DOHH2 (cell line): ENCODE results near the gene SLBP.

ENCODE experiments used
- H3F3A ChIP-seq: fragments of 200-600 bp; sonication (generic), shearing (Covaris generic); 2 replicates; pipeline ENCODE4 v1.6.0; 2016; ENCODE audit warnings: antibody characterized with exemption, mild to moderate bottlenecking; ENCODE audit not compliant: control insufficient read depth, insufficient read depth
- H3K27ac ChIP-seq: fragments of 200-600 bp; sonication (generic); 2 replicates; pipeline ENCODE4 v1.5.1; 2014; ENCODE audit warnings: low read depth, mild to moderate bottlenecking, low read length, moderate library complexity
- H3K27me3 ChIP-seq: fragments of 200-600 bp; sonication (generic); 2 replicates; pipeline ENCODE4 v1.6.1; 2014; ENCODE audit warnings: mild to moderate bottlenecking, low read length, mixed read lengths; ENCODE audit not compliant: control insufficient read depth
- H3K36me3 ChIP-seq: fragments of 200-600 bp; sonication (generic); 2 replicates; pipeline ENCODE4 v1.6.1; 2014; ENCODE audit warnings: mild to moderate bottlenecking, low read length, moderate library complexity, mixed read lengths; ENCODE audit not compliant: control insufficient read depth
- H3K4me1 ChIP-seq: fragments of 200-600 bp; sonication (generic); 2 replicates; pipeline ENCODE4 v1.6.1; 2014; ENCODE audit warnings: mild to moderate bottlenecking, low read length, mixed read lengths; ENCODE audit not compliant: control insufficient read depth
- H3K4me2 ChIP-seq: fragments of 200-600 bp; sonication (generic); 2 replicates; pipeline ENCODE4 v1.6.0; 2014; ENCODE audit warnings: mild to moderate bottlenecking, low read length, moderate library complexity
- H3K4me3 ChIP-seq: fragments of 200-600 bp; sonication (generic); 2 replicates; pipeline ENCODE4 v1.5.1; 2014; ENCODE audit warnings: mild to moderate bottlenecking, low read length, mixed read lengths
- H3K79me2 ChIP-seq: fragments of 200-600 bp; sonication (generic); 2 replicates; pipeline ENCODE4 v1.6.1; 2014; ENCODE audit warnings: mild to moderate bottlenecking, low read length, mixed read lengths; ENCODE audit not compliant: control insufficient read depth
- H3K9me2 ChIP-seq: fragments of 200-600 bp; sonication (generic); replicated peaks from 2 replicates; pipeline ENCODE4 v1.6.1; 2014; ENCODE audit warnings: mild to moderate bottlenecking, low read length, mixed read lengths; ENCODE audit not compliant: control insufficient read depth
- H3K9me3 ChIP-seq: fragments of 200-600 bp; sonication (generic); 2 replicates; pipeline ENCODE4 v1.6.1; 2014; ENCODE audit warnings: antibody characterized with exemption, low read length, mixed read lengths; ENCODE audit not compliant: control insufficient read depth, insufficient read depth
- H4K20me1 ChIP-seq: fragments of 200-600 bp; sonication (generic); 2 replicates; pipeline ENCODE4 v1.6.0; 2014; ENCODE audit warnings: low read depth, mild to moderate bottlenecking, antibody characterized with exemption, low read length, moderate library complexity; ENCODE audit not compliant: control insufficient read depth, insufficient read depth
- CTCF ChIP-seq: fragments of 200-600 bp; sonication (generic); IDR thresholded peaks from one replicate; pipeline ENCODE4 v1.5.1; 2014; ENCODE audit warnings: antibody characterized with exemption, mild to moderate bottlenecking, low read depth, low read length; ENCODE audit not compliant: poor library complexity, severe bottlenecking
- EZH2phosphoT487 ChIP-seq: fragments of 200-600 bp; sonication (generic); IDR thresholded peaks from 2 replicates; pipeline ENCODE4 v1.6.1; 2017; ENCODE audit warnings: borderline replicate concordance, mild to moderate bottlenecking, antibody characterized with exemption, low read length, moderate library complexity, mixed read lengths

SLBP gene

GRCh38 chr4:1750381-1751154, 38.4 kb upstream of the SLBP start:
- no peaks in the 10 kb centered on the region; the same call in 1 of the 2 replicates for H3K27me3 ChIP-seq
- H3F3A ChIP-seq = peaks cover 4% of the 10 kb centered on the region; the same call in 1 of the 2 replicates
- H3K4me3 ChIP-seq = no peak overlapping the region
- H3K4me2 ChIP-seq = no peak overlapping the region
- no peaks in the 10 kb centered on the region for H3K79me2 ChIP-seq
- H3K27ac ChIP-seq = no peak overlapping the region
- no peak for TF ChIP-seq EZH2phosphoT487
- no peaks in the 10 kb centered on the region for H3K9me2 ChIP-seq
- H3K36me3 ChIP-seq = peaks cover 5% of the 10 kb centered on the region; the same call in 1 of the 2 replicates
- no peaks in the 10 kb centered on the region for H3K9me3 ChIP-seq
- no peaks in the 10 kb centered on the region for H4K20me1 ChIP-seq
- 0 out of 2 replicates have a peak, but pooled peaks cover 4% of the 10 kb centered on the region for H3K4me1 ChIP-seq

- Histone ChIP-seq H3F3A (peaks cover 10% of the 10 kb centered on the region), H3K36me3 (peaks cover 12% of the 10 kb centered on the region), H3K27ac (no peak overlapping the region), H3K9me3 (no peaks in the 10 kb centered on the region), H3K27me3 (no peaks in the 10 kb centered on the region; the same call in 1 of the 2 replicates), H3K4me3 (no peak overlapping the region), H4K20me1 (no peaks in the 10 kb centered on the region), H3K79me2 (no peaks in the 10 kb centered on the region), H3K4me1 (0 out of 2 replicates have a peak, but pooled peaks cover 4% of the 10 kb centered on the region), H3K9me2 (no peaks in the 10 kb centered on the region), H3K4me2 (no peak overlapping the region)
- TF ChIP-seq CTCF = no peak
- TF ChIP-seq EZH2phosphoT487 = no peak
These were observed 37.7 kb upstream of the SLBP start for GRCh38 chr4:1749826-1750225.

GRCh38 chr4:1749370-1749769, 37.3 kb upstream of the SLBP start:
- Histone ChIP-seq H4K20me1 (no peaks in the 10 kb centered on the region), H3K79me2 (no peaks in the 10 kb centered on the region), H3K36me3 (peaks cover 17% of the 10 kb centered on the region), H3K27ac (no peak overlapping the region), H3K9me3 (no peaks in the 10 kb centered on the region), H3K4me1 (0 out of 2 replicates have a peak, but pooled peaks cover 4% of the 10 kb centered on the region), H3K4me2 (no peak overlapping the region), H3K27me3 (no peaks in the 10 kb centered on the region; the same call in 1 of the 2 replicates), H3F3A (peaks cover 14% of the 10 kb centered on the region), H3K9me2 (no peaks in the 10 kb centered on the region), H3K4me3 (no peak overlapping the region)
- no peak for TF ChIP-seq CTCF

- no peaks in the 10 kb centered on the region for H3K79me2 ChIP-seq
- H3K4me1 ChIP-seq = 0 out of 2 replicates have a peak, but pooled peaks cover 4% of the 10 kb centered on the region
- no peaks in the 10 kb centered on the region for H3K9me3 ChIP-seq
- H4K20me1 ChIP-seq = no peaks in the 10 kb centered on the region
- H3K9me2 ChIP-seq = no peaks in the 10 kb centered on the region
- H3K36me3 ChIP-seq = peaks cover 25% of the 10 kb centered on the region
- peaks cover 22% of the 10 kb centered on the region for H3F3A ChIP-seq
- H3K27ac ChIP-seq = no peak overlapping the region
- H3K4me2 ChIP-seq = peak overlapping the region; percentile 30
- H3K27me3 ChIP-seq = no peaks in the 10 kb centered on the region; the same call in 1 of the 2 replicates
- TF ChIP-seq CTCF (peak; percentile 92), EZH2phosphoT487 (no peak)
- no peak overlapping the region for H3K4me3 ChIP-seq
These were observed 36.4 kb upstream of the SLBP start for GRCh38 chr4:1748465-1748995.
